Upper lobe of left lung (tissue), 4 donors: ENCODE measurements around the gene EPS15.

Experiments
- EP300 ChIP-seq, 4 donors: sonication (generic); formaldehyde crosslinking; IDR thresholded peaks; one replicate each; pipeline ENCODE4 v1.5.1; 2017; ENCODE audit warnings: antibody characterized with exemption in 4 of 4, control low read depth in 2 of 4
- POLR2A ChIP-seq, 4 donors: fragments of 450-650 bp; IDR thresholded peaks; one replicate each; pipeline ENCODE4 v1.5.1; 2016 to 2017; ENCODE audit warnings: antibody characterized with exemption in 4 of 4, mild to moderate bottlenecking in 2 of 4
- TF ChIP-seq, protein P1 (sequence below), 6 experiments: fragments of 450-650 bp in 4 of 6; fragments of 200-600 bp in 2 of 6; sonication (generic) in 2 of 6; IDR thresholded peaks; one replicate each; pipeline ENCODE4 v1.5.1; 2016 to 2019; ENCODE audit warnings: antibody characterized with exemption in 6 of 6

GRCh38 chr1:51444534-51445192, 74.4 kb downstream of the EPS15 start:
- TF ChIP-seq, protein P1, sequence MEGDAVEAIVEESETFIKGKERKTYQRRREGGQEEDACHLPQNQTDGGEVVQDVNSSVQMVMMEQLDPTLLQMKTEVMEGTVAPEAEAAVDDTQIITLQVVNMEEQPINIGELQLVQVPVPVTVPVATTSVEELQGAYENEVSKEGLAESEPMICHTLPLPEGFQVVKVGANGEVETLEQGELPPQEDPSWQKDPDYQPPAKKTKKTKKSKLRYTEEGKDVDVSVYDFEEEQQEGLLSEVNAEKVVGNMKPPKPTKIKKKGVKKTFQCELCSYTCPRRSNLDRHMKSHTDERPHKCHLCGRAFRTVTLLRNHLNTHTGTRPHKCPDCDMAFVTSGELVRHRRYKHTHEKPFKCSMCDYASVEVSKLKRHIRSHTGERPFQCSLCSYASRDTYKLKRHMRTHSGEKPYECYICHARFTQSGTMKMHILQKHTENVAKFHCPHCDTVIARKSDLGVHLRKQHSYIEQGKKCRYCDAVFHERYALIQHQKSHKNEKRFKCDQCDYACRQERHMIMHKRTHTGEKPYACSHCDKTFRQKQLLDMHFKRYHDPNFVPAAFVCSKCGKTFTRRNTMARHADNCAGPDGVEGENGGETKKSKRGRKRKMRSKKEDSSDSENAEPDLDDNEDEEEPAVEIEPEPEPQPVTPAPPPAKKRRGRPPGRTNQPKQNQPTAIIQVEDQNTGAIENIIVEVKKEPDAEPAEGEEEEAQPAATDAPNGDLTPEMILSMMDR (IDR thresholded peaks at IDR 0.05), result no peak
- no peak for TF ChIP-seq EP300 (IDR thresholded peaks at IDR 0.05)
- no peak for TF ChIP-seq POLR2A (IDR thresholded peaks at IDR 0.05)
